Adrenal gland (tissue), 12 donors: ENCODE results near the gene RNF40. TPM values are rescaled to one million over a fixed set of nuclear protein-coding genes. Genes with fewer than 3 reads are reported as not detected.

ENCODE experiments used
- DNase-seq, 7 donors: peaks; one replicate each; pipeline ENCODE4 v3.0.0-alpha.2; 2019 to 2020
- H3K27ac ChIP-seq, 5 donors: fragments of 200-600 bp; sonication (generic) in 4 of 5; 1 replicate in 3 of 5; 2 replicates in 2 of 5; pipeline versions ENCODE4 v1.5.1 to v1.8.0; 2016 to 2020; ENCODE audit warnings: mild to moderate bottlenecking in 1 of 5
- H3K27me3 ChIP-seq: fragments of 200-600 bp; 2 replicates; pipeline ENCODE4 v1.8.0; 2021
- H3K36me3 ChIP-seq, 2 donors: fragments of 200-600 bp; replicated peaks in 1 of 2; 1 replicate in 1 of 2; 2 replicates in 1 of 2; pipeline versions ENCODE4 v1.5.1 to v1.8.0; 2018 to 2022
- H3K4me1 ChIP-seq, 2 donors: fragments of 200-600 bp; replicated peaks in 1 of 2; 1 replicate in 1 of 2; 2 replicates in 1 of 2; pipeline versions ENCODE4 v1.5.1 to v1.8.0; 2018 to 2021
- H3K4me3 ChIP-seq, 4 donors: fragments of 200-600 bp; sonication (generic) in 3 of 4; one replicate each; pipeline ENCODE4 v1.5.1; 2016 to 2018
- H3K9me3 ChIP-seq, 3 donors: fragments of 200-600 bp; sonication (generic) in 1 of 3; replicated peaks in 1 of 3; 1 replicate in 2 of 3; 2 replicates in 1 of 3; pipeline versions ENCODE4 v1.5.1 to v1.8.0; 2016 to 2021
- POLR2A ChIP-seq, 2 donors: fragments of 450-650 bp; IDR thresholded peaks; one replicate each; pipeline ENCODE4 v1.6.1; 2017; ENCODE audit warnings: antibody characterized with exemption in 2 of 2, mild to moderate bottlenecking in 2 of 2, moderate library complexity in 1 of 2
- WGBS, 4 donors: extraction: QIAGEN DNeasy Blood & Tissue Kit in 2 of 4; methylation state at CpG; one replicate each; pipeline versions ENCODE4 v1.1.5 to v1.1.7; 2013 to 2017; 5-methylcytosine and 5-hydroxymethylcytosine counted together
- intact Hi-C, 2 donors: fragments of 100-400 bp; cut with DNase I; formaldehyde crosslinking; loops; one replicate each; pipeline versions ENCODE4 v1.14.1 to v1.15.0; 2022 to 2023
- polyA plus RNA-seq, 3 donors: library from polyadenylated mRNA; stranded (reverse); fragments of 200-250 nt in 2 of 3; fragments of 350-450 nt in 1 of 3; fragmentation: Illumina TruSeq in 1 of 3; extraction: RNeasy Lipid Tissue Mini Kit (QIAGEN cat#74804) in 1 of 3; gene quantifications; one replicate each; pipeline ENCODE4 v1.2.3, GENCODE V29; 2013 to 2014
- total RNA-seq, 9 donors: library from RNA; depleted of rRNA in 4 of 9; stranded (reverse); fragments of >200 nt in 4 of 9; fragments of 120-200 nt in 1 of 9; fragmentation: NEBNext Ultra II Directional in 1 of 9; extraction: Animal tissue kit (Norgen Biotek cat#: 25700) in 1 of 9; gene quantifications; one replicate each; pipeline versions ENCODE4 v1.1.0 to v1.2.4, GENCODE V29; 2013 to 2023
- TF ChIP-seq, protein P1 (sequence below), 6 experiments: fragments of 450-650 bp in 4 of 6; fragments of 200-600 bp in 2 of 6; sonication (generic) in 1 of 6; IDR thresholded peaks; 1 replicate in 5 of 6; 2 replicates in 1 of 6; pipeline versions ENCODE4 v1.5.1 to v1.8.0; 2016 to 2021; ENCODE audit warnings: antibody characterized with exemption in 6 of 6, mild to moderate bottlenecking in 2 of 6, moderate library complexity in 1 of 6
- donor health status: healthy with polysubstance abuse.
- donor health status: Bipolar disorder and iron deficiency.
- donor health status: DM: yes; HTN: yes; CAD: no.
- donor health status: DM: no; HTN: no; CAD: no.
- donor health status: DM: no; HTN: no; CAD: no.
- donor health status: DM: yes; HTN: yes; CAD: no.

RNF40 gene
- total and polyA plus RNA-seq, 12 donors, result 86.9 to 164 (median 114) TPM

DNA sequence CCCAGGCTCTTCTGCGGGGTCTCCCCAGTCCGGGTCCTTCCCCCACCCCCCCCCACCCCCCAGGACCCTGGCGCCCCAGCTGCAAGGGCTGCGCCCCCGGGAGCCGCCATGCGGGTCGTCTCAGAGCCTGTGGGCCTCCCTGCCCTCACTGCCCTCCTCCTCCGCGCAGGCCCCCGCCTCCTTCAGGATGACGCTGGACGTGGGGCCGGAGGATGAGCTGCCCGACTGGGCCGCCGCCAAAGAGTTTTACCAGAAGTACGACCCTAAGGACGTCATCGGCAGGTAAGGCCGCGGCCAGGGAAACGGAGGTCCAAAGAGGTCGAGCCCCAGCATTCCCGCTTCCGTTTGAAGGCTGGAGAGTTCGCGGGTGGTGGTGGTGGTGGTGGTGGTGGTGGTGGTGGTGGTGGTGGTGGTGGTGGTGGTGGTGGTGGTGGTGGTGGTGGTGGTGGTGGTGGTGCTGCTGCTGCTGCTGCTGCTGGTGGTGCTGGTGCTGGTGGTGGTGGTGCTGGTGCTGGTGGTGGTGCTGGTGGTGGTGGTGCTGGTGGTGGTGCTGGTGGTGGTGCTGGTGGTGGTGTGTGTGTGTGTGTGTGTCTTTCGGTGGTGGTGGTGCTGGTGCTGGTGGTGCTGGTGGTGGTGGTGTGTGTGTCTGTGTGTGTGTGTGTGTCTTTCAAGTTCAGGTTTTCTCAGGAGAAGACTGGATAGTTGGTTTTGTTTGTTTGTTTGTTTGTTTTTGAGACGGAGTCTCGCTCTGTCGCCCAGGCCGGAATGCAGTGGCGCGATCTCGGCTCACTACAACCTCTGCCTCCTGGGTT is 13.3 kb upstream of the RNF40 start:
- H3K27me3 ChIP-seq, result no peaks in the 10 kb centered on the region
- H3K4me1 ChIP-seq, result peaks cover 0 to 8% of the 10 kb centered on the region in 2 donors
- H3K27ac ChIP-seq, result peak overlapping the region in 4 of 5 donors; percentile 46 to 93 (median 64)
- no peaks in the 10 kb centered on the region for H3K9me3 ChIP-seq
- intact Hi-C loops, result no loop called here
- peak overlapping the region in 2 of 4 donors; percentile 85 to 98 for H3K4me3 ChIP-seq
- DNase-seq, result peak in 6 of 7 donors; percentile 58 to 76 (median 66)
- TF ChIP-seq POLR2A (IDR thresholded peaks at IDR 0.05), result no peak
- TF ChIP-seq, protein P1, sequence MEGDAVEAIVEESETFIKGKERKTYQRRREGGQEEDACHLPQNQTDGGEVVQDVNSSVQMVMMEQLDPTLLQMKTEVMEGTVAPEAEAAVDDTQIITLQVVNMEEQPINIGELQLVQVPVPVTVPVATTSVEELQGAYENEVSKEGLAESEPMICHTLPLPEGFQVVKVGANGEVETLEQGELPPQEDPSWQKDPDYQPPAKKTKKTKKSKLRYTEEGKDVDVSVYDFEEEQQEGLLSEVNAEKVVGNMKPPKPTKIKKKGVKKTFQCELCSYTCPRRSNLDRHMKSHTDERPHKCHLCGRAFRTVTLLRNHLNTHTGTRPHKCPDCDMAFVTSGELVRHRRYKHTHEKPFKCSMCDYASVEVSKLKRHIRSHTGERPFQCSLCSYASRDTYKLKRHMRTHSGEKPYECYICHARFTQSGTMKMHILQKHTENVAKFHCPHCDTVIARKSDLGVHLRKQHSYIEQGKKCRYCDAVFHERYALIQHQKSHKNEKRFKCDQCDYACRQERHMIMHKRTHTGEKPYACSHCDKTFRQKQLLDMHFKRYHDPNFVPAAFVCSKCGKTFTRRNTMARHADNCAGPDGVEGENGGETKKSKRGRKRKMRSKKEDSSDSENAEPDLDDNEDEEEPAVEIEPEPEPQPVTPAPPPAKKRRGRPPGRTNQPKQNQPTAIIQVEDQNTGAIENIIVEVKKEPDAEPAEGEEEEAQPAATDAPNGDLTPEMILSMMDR (IDR thresholded peaks at IDR 0.05), result no peak
- H3K36me3 ChIP-seq, result peaks cover 0 to 28% of the 10 kb centered on the region in 2 donors
- 15 to 56% (median 22%) methylated on average over 10 to 36 of the region's 36 CpGs for WGBS, 4 donors

DNA sequence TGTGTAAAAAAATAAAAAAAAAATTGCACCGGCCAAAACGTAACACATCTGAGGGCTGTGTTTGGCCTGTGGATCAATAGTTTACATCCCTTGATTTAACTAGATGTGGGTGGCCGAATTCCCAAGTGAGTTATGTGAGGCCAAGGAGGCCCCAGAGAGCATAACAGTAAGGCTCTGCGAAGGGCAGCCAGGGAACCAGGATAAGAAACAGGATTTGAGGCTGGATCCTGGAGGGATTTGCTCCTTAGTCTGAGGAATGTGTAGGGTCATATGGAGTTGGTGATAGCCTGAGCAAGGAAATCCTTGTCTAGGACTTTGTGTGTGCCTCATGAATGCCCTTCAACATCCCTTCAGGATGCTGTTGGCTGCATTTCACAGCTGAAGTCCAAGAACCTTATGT is 11.9 kb upstream of the RNF40 start:
- Histone ChIP-seq H3K27me3 (no peaks in the 10 kb centered on the region), H3K9me3 (no peaks in the 10 kb centered on the region), H3K4me1 (peaks cover 0 to 8% of the 10 kb centered on the region in 2 donors), H3K36me3 (peaks cover 0 to 31% of the 10 kb centered on the region in 2 donors), H3K4me3 (no peak overlapping the region), H3K27ac (no peak overlapping the region)
- WGBS, 4 donors, result 91 to 95% (median 92%) methylated on average over 4 of the region's 4 CpGs
- TF ChIP-seq POLR2A (IDR thresholded peaks at IDR 0.05), result no peak
- TF ChIP-seq, protein P1 (IDR thresholded peaks at IDR 0.05), result no peak
- no peak for DNase-seq
- intact Hi-C loops, result loop anchor here in 1 of 2 donors (10.0 kb wide), 1 partner anchor 45 kb away; no protein-coding TSS in a partner anchor

DNA sequence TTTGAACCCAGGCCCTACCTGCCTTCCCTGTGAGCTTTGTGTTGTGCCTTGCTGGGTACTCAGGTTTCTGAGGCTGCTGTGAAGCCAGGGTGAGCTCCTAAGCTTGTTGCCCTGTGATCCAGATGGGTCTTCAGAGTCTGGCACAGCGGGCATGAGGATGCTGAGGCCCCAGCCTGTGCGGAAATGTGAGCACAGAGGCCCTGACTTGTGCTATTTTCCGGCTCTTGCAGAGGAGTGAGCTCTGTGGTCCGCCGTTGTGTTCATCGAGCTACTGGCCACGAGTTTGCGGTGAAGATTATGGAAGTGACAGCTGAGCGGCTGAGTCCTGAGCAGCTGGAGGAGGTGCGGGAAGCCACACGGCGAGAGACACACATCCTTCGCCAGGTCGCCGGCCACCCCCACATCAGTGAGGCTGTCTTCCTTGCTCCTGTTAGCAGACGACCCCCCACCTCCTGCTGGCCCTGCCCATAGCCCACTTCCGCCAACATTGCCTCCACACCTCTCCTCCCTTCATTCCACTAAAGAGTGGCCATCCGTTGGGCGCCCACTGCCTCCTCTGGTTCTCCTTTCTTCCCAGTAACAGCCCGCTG is 11.2 kb upstream of the RNF40 start:
- DNase-seq, result peak in 1 of 7 donors; percentile 12
- Histone ChIP-seq H3K27ac (no peak overlapping the region), H3K9me3 (no peaks in the 10 kb centered on the region), H3K4me1 (peaks cover 0 to 8% of the 10 kb centered on the region in 2 donors), H3K27me3 (no peaks in the 10 kb centered on the region), H3K4me3 (no peak overlapping the region), H3K36me3 (peaks cover 0 to 36% of the 10 kb centered on the region in 2 donors)
- 90 to 93% (median 92%) methylated on average over 16 to 20 of the region's 20 CpGs for WGBS, 4 donors
- TF ChIP-seq POLR2A (IDR thresholded peaks at IDR 0.05), result no peak
- TF ChIP-seq, protein P1 (IDR thresholded peaks at IDR 0.05), result no peak
- intact Hi-C loops, result loop anchor here in 1 of 2 donors (10.0 kb wide), 1 partner anchor 46 kb away; no protein-coding TSS in a partner anchor

DNA sequence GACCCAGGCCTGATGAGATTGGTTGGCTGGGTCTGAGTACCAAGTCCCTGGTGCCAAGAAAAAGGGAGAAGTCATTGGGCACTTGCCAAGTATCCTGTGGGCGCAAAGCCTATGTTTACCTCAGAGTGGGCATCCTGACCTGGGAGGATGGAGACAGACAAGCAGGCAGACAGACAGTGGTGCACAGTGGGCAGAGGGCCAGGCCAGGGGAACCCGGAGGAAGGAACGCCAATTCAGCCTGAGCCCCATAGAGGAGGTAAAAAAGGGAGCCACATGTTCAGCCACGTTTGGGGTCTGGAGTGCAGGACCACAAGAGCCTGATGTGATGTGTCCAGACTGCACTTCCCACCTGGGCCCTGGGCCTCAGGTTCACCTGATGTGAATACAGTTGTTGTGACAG is 8.5 kb upstream of the RNF40 start:
- 81 to 88% (median 85%) methylated on average over 4 of the region's 4 CpGs for WGBS, 4 donors
- H3K36me3 ChIP-seq, result peaks cover 0 to 46% of the 10 kb centered on the region in 2 donors

More for the DNA sequence above, 8.5 kb upstream of the RNF40 start:
- TF ChIP-seq, protein P1 (IDR thresholded peaks at IDR 0.05), result no peak
- TF ChIP-seq POLR2A (IDR thresholded peaks at IDR 0.05), result no peak
- intact Hi-C loops, result loop anchor here in 1 of 2 donors (10.0 kb wide), 1 partner anchor 49 kb away; no protein-coding TSS in a partner anchor
- H3K27me3 ChIP-seq, result no peaks in the 10 kb centered on the region
- no peak overlapping the region for H3K27ac ChIP-seq
- no peak overlapping the region for H3K4me3 ChIP-seq
- H3K4me1 ChIP-seq, result no peaks in the 10 kb centered on the region
- no peaks in the 10 kb centered on the region for H3K9me3 ChIP-seq
- DNase-seq, result peak in 1 of 7 donors; percentile 12
